ENCODE results near the gene RBBP8NL.

DNA sequence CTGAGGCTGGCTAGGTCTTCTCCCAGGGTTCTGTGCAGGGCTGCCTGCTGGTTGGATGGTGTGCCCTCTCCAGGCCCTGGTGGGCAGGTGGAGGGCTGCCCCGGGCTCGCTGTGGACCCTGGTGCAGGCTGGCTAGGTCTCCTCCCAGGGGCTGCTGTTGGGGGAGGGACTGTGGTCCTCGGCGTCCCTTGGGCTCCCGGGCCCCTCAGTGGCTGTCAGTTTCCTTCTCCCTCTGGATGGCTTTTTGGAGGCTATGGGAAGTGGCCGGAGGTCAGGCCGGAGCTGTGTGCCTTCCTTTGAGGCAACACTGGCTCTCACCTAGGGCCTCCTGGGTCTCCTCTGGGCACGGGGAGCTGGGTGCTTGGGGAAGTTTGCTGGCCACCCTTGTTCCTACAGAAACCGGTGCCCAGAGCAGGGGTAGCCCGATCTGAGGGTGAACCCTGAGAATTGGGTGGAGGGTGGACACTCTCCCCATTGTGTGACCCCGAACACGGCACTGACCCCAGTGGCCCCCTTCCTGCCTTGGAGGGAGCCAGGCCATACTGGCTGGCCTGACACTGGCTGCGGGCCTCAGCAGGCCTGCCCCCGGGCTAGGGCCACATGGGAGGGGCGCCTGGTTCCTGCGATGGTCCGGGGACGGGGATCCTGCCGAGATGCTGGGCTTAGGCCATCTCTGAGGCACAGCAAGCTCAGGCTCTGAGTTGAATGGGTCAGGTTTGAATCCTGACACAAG, 16.4 kb downstream of the RBBP8NL start:
- TF ChIP-seq, protein P1, sequence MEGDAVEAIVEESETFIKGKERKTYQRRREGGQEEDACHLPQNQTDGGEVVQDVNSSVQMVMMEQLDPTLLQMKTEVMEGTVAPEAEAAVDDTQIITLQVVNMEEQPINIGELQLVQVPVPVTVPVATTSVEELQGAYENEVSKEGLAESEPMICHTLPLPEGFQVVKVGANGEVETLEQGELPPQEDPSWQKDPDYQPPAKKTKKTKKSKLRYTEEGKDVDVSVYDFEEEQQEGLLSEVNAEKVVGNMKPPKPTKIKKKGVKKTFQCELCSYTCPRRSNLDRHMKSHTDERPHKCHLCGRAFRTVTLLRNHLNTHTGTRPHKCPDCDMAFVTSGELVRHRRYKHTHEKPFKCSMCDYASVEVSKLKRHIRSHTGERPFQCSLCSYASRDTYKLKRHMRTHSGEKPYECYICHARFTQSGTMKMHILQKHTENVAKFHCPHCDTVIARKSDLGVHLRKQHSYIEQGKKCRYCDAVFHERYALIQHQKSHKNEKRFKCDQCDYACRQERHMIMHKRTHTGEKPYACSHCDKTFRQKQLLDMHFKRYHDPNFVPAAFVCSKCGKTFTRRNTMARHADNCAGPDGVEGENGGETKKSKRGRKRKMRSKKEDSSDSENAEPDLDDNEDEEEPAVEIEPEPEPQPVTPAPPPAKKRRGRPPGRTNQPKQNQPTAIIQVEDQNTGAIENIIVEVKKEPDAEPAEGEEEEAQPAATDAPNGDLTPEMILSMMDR (conservative IDR thresholded peaks at IDR 0.05; ENCODE audit: low read length), result no peak
- TF ChIP-seq EZH2phosphoT487 (IDR thresholded peaks at IDR 0.05; ENCODE audit: borderline replicate concordance), result no peak
